Sigmoid colon (tissue), 7 donors: ENCODE data around the gene TMEM174. TPM values are rescaled to one million over a fixed set of nuclear protein-coding genes. Genes with fewer than 3 reads are reported as not detected.

Experiments used
- DNase-seq: peaks from one replicate; pipeline ENCODE4 v3.0.0-alpha.2; 2019
- H3K27ac ChIP-seq, 4 donors: fragments of 200-600 bp; sonication (generic); one replicate each; pipeline ENCODE4 v1.5.1; 2016 to 2019; ENCODE audit warnings: mild to moderate bottlenecking in 1 of 4
- H3K27me3 ChIP-seq, 3 donors: fragments of 200-600 bp; sonication (generic); one replicate each; pipeline ENCODE4 v1.5.1; 2019; ENCODE audit warnings: mild to moderate bottlenecking in 1 of 3
- H3K36me3 ChIP-seq, 4 donors: fragments of 200-600 bp; sonication (generic); one replicate each; pipeline ENCODE4 v1.5.1; 2016 to 2019
- H3K4me1 ChIP-seq, 4 donors: fragments of 200-600 bp; sonication (generic); one replicate each; pipeline ENCODE4 v1.5.1; 2017 to 2019
- H3K4me3 ChIP-seq, 4 donors: fragments of 200-600 bp; sonication (generic); one replicate each; pipeline ENCODE4 v1.5.1; 2017 to 2019; ENCODE audit warnings: mild to moderate bottlenecking in 2 of 4, moderate library complexity in 1 of 4
- H3K9me3 ChIP-seq, 4 donors: fragments of 200-600 bp in 3 of 4; sonication (generic) in 3 of 4; one replicate each; pipeline versions ENCODE4 v1.5.1 to v1.6.1; 2013 to 2019
- CTCF ChIP-seq, 4 experiments: fragments of 450-650 bp in 3 of 4; fragments of 200-600 bp in 1 of 4; IDR thresholded peaks; one replicate each; pipeline ENCODE4 v1.5.1; 2016 to 2019; ENCODE audit warnings: antibody characterized with exemption in 4 of 4, mild to moderate bottlenecking in 3 of 4, moderate library complexity in 2 of 4
- EP300 ChIP-seq, 4 donors: sonication (generic); formaldehyde crosslinking; IDR thresholded peaks; one replicate each; pipeline ENCODE4 v1.6.1; 2017; ENCODE audit warnings: antibody characterized with exemption in 4 of 4
- POLR2A ChIP-seq, 2 donors: fragments of 450-650 bp; IDR thresholded peaks; one replicate each; pipeline ENCODE4 v1.6.1; 2016; ENCODE audit warnings: antibody characterized with exemption in 2 of 2, mild to moderate bottlenecking in 2 of 2, moderate library complexity in 2 of 2
- POLR2AphosphoS5 ChIP-seq, 4 donors: sonication (generic); formaldehyde crosslinking; IDR thresholded peaks; one replicate each; pipeline ENCODE4 v1.6.1; 2017; ENCODE audit warnings: antibody characterized with exemption in 4 of 4
- WGBS, 2 donors: extraction: QIAGEN DNeasy Blood & Tissue Kit; methylation state at CpG; one replicate each; pipeline ENCODE4 v1.1.7; 2013; 5-methylcytosine and 5-hydroxymethylcytosine counted together
- intact Hi-C: fragments of 100-400 bp; cut with DNase I; formaldehyde crosslinking; loops from one replicate; pipeline ENCODE4 v1.15.1; 2023
- polyA plus RNA-seq, 3 donors: library from polyadenylated mRNA; stranded (reverse); fragments of 200-250 nt; gene quantifications; one replicate each; pipeline ENCODE4 v1.2.3, GENCODE V29; 2013
- total RNA-seq, 4 donors: library from RNA; depleted of rRNA; stranded (reverse); fragments of >200 nt; gene quantifications; one replicate each; pipeline ENCODE4 v1.1.0, GENCODE V29; 2016
- donor health status: healthy with polysubstance abuse.
- donor health status: Bipolar disorder and iron deficiency.
- donor health status: healthy.

Gene TMEM174
- total and polyA plus RNA-seq, 7 donors = not detected

GRCh38 chr5:73158313-73158712 is 14.7 kb upstream of the TMEM174 start:
- Histone ChIP-seq H3K27me3 (peaks cover 0 to 6% (median 0%) of the 10 kb centered on the region in 3 donors), H3K9me3 (no peaks in the 10 kb centered on the region), H3K27ac (no peak overlapping the region), H3K4me3 (no peak overlapping the region), H3K4me1 (no peaks in the 10 kb centered on the region), H3K36me3 (no peaks in the 10 kb centered on the region)
- no peak for DNase-seq
- TF ChIP-seq CTCF (IDR thresholded peaks at IDR 0.05) = no peak
- no peak for TF ChIP-seq POLR2A (IDR thresholded peaks at IDR 0.05)
- TF ChIP-seq POLR2AphosphoS5 (IDR thresholded peaks at IDR 0.05) = no peak
- no peak for TF ChIP-seq EP300 (IDR thresholded peaks at IDR 0.05)
- intact Hi-C loops = no loop called here
- WGBS, 2 donors = 87 to 89% methylated on average over 4 of the region's 4 CpGs

- no peaks in the 10 kb centered on the region for H3K36me3 ChIP-seq
- H3K27me3 ChIP-seq = peaks cover 0 to 6% (median 0%) of the 10 kb centered on the region in 3 donors
- H3K27ac ChIP-seq = no peak overlapping the region
- no peaks in the 10 kb centered on the region for H3K4me1 ChIP-seq
- intact Hi-C loops = no loop called here
- no peak overlapping the region for H3K4me3 ChIP-seq
- no peak for TF ChIP-seq POLR2AphosphoS5 (IDR thresholded peaks at IDR 0.05)
- WGBS, 2 donors = 44 to 64% methylated on average over 4 of the region's 4 CpGs
- DNase-seq = no peak
- H3K9me3 ChIP-seq = no peaks in the 10 kb centered on the region
Observed at GRCh38 chr5:73160239-73160671, 12.7 kb upstream of the TMEM174 start.

GRCh38 chr5:73170522-73170921 is 2.5 kb upstream of the TMEM174 start:
- Histone ChIP-seq H3K4me3 (no peak overlapping the region), H3K36me3 (no peaks in the 10 kb centered on the region), H3K9me3 (no peaks in the 10 kb centered on the region), H3K4me1 (no peaks in the 10 kb centered on the region), H3K27me3 (no peaks in the 10 kb centered on the region), H3K27ac (no peak overlapping the region)
- TF ChIP-seq POLR2AphosphoS5 (IDR thresholded peaks at IDR 0.05) (no peak), EP300 (IDR thresholded peaks at IDR 0.05) (no peak), POLR2A (IDR thresholded peaks at IDR 0.05) (no peak), CTCF (IDR thresholded peaks at IDR 0.05) (no peak)
- DNase-seq = no peak
- intact Hi-C loops = no loop called here

GRCh38 chr5:73171495-73171894 is 1.5 kb upstream of the TMEM174 start:
- Histone ChIP-seq H3K27me3 (no peaks in the 10 kb centered on the region), H3K27ac (no peak overlapping the region), H3K4me3 (no peak overlapping the region), H3K4me1 (no peaks in the 10 kb centered on the region), H3K36me3 (no peaks in the 10 kb centered on the region), H3K9me3 (no peaks in the 10 kb centered on the region)
- DNase-seq = no peak
- no peak for TF ChIP-seq EP300 (IDR thresholded peaks at IDR 0.05)
- intact Hi-C loops = no loop called here

- intact Hi-C loops = no loop called here
- Histone ChIP-seq H3K27ac (no peak overlapping the region), H3K36me3 (no peaks in the 10 kb centered on the region), H3K4me1 (no peaks in the 10 kb centered on the region), H3K9me3 (no peaks in the 10 kb centered on the region), H3K27me3 (no peaks in the 10 kb centered on the region), H3K4me3 (no peak overlapping the region)
- TF ChIP-seq POLR2A (IDR thresholded peaks at IDR 0.05) (no peak), EP300 (IDR thresholded peaks at IDR 0.05) (no peak), CTCF (IDR thresholded peaks at IDR 0.05) (no peak), POLR2AphosphoS5 (IDR thresholded peaks at IDR 0.05) (no peak)
- 56 to 83% methylated on average over 8 of the region's 8 CpGs for WGBS, 2 donors
- DNase-seq = no peak
Observed at GRCh38 chr5:73174100-73174815, 1.3 kb downstream of the TMEM174 start.

- TF ChIP-seq POLR2AphosphoS5 (IDR thresholded peaks at IDR 0.05) (no peak), EP300 (IDR thresholded peaks at IDR 0.05) (no peak), CTCF (IDR thresholded peaks at IDR 0.05) (no peak), POLR2A (IDR thresholded peaks at IDR 0.05) (no peak)
- no peak overlapping the region for H3K4me3 ChIP-seq
- no peaks in the 10 kb centered on the region for H3K36me3 ChIP-seq
- no peaks in the 10 kb centered on the region for H3K4me1 ChIP-seq
- H3K9me3 ChIP-seq = no peaks in the 10 kb centered on the region
- 67 to 75% methylated on average over 2 of the region's 2 CpGs for WGBS, 2 donors
- DNase-seq = no peak
- H3K27me3 ChIP-seq = no peaks in the 10 kb centered on the region
- intact Hi-C loops = no loop called here
- no peak overlapping the region for H3K27ac ChIP-seq
Observed at GRCh38 chr5:73176250-73176649, 3.3 kb downstream of the TMEM174 start.
